ENCODE results near the gene RALGAPB. TPM values are rescaled to one million over a fixed set of nuclear protein-coding genes. Genes with fewer than 3 reads are reported as not detected.
"Not testable (repeated sequence)": the region's sequence is repeated elsewhere in the genome, so short reads cannot be mapped to it uniquely, and the experiment has no call there.

RALGAPB gene
- total RNA-seq, 1 donor from 2014 or later = 36.5 TPM

DNA sequence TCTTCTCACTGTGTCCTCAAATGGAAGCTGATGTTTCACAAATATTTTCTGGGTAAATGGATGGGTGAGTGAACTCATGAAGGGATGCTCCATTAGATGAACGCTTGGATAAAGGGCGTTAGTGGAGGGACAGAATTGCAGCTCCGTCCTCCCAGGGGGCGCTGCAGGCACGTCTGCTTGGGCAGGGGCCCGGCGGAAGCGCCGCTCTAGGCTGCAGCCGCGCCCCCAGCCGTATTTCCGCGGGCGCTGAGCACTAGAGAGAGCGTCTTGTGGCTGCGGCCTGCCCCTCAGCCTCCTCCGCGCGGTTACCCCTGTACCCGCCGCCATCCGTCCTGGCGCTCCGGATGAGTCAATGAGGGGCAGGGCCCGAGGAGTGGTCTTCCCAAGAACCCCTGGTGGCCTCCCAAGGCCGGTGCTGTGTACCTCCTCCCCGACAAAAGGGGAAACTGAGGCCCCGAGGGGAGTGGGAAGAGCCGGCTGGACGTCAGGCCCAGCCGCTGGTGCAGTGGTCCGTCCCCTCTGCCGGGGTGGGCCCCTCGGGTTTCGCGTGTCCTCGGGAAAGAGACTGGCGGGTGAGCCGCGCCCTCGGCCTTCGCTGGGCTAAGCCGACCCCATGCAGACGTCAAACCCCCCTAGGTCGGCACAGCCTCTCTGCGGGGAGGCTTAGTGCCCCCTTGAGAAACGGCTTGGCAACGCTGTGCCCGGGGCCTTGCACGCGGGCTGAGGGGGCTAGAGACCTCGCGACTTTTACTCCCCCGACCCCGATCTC lies 26.0 kb upstream of the RALGAPB start:
- peak; percentile 91 for DNase-seq (ENCODE audit: low spot score)

DNA sequence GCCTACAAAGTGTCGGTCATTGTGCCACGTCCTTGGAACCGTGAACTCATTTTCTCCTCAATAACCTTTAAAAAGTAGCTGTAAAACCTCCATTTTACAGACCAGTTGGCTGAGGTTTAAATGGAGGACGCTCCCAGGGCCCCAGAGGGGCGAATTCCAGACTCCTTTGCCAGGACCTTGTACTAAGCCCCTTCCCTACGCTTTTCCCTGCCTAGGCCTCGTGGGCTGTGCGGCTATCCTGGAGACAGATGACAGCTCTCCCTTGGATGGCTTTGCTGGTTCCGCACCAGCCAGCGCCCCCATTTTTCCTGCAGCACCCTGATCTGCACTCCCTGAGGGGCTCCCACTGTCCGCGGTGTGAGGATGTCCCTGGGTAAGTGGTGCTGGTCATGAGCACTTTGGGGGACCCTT lies 25.4 kb upstream of the RALGAPB start:
- no peak for DNase-seq (ENCODE audit: low spot score)

DNA sequence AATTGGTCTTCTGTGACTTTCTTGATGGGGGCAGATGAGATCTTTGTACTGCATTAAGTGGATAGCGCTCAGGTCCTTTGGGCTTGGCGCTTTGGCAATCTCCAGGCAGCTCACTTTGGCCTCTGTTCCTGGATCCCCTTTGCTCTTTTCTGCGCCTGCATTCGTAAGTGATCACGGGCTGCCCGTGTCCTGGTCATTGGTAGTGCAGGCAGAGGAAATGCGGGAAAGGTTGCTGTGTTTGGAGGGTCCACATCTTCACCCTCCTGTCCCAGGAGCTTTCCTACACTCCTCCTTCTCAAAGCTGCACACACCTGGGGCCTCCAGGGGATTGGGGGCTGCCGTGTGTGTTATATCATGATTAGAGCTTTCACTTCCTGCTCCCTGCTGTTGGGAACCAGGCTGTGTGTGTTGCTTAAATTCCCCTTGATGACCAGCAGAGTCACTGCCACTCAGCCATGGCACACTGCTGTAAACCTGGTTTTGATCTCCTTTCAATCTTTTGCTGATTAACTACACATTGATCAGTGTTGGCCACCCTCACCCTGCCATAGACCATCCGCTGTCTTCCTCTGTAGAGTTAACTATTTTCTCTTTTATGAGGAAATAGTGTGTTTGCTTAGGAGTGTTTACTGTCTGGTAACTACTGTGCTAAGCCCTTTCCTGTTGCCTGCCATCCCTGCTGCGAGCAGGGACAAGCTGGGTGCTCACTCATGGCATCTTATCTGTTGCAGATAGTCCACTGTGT lies 24.5 kb upstream of the RALGAPB start:
- no peak for DNase-seq (ENCODE audit: low spot score)

DNA sequence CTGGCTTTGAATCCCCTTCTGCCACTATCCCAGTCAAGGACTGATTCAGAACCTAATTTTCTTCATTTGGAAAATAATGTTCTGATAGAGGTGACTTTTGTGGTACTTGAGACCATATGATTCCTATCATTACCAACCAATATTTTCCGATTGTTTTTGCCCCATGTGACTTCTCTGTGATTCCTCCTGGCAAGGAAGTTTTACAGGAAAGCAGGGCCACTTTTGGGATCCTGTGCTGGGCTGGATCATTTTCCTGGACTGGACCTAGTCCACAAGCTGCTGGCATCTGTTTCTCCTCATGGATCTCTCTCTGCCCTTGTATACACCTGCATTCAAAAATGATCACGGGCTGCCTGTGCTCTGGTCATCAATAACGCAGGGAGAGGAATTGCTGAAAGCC lies 23.6 kb upstream of the RALGAPB start:
- no peak for DNase-seq (ENCODE audit: low spot score)

DNA sequence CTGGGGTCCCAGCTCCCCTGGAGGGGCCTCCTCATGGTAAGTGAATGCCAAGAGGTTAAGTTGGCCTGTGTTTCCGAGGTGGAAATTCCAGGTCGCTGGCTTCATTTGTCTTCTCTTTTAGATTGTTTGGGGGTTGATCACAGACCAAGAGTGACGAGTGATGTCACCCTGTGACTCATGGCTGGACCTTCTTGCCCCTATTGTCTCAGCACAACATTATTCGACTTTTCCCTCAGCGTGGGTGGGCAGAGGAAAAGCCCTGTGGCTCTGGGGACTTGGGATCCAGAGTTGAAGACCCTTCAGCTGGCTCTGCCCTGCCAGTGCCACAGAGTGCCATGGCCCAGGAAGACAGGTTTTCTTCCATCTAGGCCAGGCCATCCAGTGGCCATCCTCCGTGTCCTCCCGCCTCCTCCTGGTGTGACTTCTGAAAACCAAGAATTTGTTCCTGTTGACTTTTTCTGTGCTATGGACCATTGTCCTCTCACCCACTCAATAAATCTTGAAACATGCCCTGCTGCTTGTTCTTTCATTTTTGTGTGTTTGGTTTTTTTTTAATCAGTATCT lies 22.1 kb upstream of the RALGAPB start:
- no peak for DNase-seq (ENCODE audit: low spot score)

DNA sequence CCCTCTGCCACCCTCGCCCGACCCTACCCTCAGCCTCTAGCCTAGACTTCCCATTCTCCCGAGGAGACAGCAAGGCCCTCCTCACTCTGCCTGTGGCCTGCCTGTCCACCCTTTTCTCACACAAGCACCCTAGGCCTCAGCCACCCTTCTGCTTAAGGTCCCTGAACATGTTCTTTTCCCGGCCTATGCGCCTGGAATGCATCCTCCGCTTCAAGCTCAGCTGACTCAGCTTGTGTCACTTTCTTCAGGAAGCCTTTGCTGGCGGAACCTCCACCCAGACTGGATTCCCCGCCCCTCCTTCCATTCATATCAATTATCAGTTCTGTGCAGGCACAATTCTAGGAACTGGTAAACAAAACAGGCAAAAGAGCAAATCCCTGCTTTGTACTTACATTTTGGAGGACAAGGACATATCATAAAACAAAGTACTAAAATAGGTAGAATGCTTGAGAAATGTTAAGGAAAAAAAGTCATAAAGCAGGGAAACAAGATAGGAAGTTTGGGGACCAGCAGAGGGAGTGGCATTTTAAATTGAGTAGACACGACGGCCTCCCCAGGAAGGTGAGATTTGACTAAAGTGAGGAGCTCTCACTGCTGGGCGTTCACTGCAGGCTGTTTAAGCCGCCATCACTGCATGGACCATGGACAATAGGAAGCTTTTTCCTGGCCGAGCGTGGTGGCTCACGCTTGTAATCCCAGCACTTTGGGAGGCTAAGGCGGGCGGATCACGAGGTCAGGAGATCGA lies 19.6 kb upstream of the RALGAPB start:
- DNase-seq (ENCODE audit: low spot score) = no peak

DNA sequence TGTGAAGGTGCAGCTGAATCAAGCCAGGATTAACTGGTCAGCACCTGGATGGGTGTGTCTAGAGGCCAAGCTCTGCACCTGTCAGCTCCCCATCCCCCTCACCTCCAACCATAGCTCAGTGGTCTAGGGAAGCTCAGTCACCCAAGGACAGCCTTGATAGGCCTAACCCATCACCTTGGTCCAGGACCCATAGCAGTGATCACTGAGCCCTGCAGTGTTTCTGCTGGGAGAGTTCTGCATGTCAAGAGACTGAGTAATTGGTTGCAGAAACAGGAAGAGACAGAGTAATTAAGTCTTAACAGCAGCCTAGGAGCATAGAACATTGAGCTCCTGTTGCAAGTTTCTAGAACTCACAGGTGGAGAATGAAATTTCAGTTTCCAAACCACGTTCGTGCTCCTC lies 18.7 kb upstream of the RALGAPB start:
- DNase-seq (ENCODE audit: low spot score) = no peak

DNA sequence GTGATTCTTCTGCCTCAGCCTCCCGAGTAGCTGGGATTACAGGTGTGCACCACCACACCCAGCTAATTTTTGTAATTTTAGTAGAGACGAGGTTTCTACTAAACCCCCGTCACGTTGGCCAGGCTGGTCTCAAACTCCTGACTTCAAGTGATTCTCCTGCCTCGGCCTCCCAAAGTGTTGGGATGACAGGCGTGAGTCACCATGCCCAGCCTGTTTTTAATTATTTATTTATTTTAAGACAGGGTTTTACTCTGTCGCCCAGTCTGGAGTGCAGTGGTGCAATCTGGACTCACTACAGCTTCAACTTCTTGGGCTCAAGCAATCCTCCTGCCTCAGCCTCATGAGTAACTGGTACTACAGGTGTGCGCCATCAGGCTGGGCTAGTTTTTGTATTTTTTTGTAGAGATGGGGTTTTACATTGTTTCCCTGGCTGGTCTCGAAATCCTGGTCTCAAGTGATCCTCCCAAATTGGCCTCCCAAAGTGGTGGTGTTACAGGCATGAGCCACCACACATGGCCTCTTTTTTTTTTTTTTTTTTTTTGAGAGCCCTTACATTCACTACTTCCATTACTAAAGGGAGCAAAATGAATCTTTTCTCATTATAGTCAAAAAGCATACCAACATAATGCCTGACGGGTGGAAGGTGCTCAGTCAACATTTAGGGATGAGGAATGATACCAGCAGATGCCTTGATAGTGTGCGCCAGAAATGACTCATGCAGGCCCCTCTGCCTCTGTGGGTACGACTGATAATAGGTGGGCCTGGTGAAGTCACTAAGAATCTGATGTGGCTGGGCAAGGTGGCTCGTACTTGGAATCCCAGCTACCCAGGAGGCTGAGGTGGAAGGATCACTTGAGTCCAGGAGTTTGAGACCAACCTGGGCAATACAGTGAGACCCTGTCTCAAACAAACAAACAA lies 17.8 kb upstream of the RALGAPB start:
- no peak for DNase-seq (ENCODE audit: low spot score)

DNA sequence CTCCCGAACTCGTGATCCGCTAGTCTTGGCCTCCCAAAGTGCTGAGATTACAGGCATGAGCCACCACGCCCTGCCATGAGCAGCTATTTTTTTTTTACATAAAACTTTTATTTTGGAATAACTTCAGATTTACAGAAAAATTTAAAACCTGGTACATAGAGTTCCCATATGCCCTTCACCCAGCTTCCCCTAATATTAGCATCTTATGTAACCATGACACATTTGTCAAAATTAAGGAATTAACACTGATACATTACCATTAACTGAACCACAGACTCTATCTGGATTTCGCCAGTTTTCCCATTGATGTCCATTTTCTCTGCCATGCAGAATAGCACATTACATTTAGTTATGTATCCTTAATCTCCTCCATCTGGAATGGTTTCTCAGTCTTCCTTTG lies 14.3 kb upstream of the RALGAPB start:
- DNase-seq (ENCODE audit: low spot score) = no peak

DNA sequence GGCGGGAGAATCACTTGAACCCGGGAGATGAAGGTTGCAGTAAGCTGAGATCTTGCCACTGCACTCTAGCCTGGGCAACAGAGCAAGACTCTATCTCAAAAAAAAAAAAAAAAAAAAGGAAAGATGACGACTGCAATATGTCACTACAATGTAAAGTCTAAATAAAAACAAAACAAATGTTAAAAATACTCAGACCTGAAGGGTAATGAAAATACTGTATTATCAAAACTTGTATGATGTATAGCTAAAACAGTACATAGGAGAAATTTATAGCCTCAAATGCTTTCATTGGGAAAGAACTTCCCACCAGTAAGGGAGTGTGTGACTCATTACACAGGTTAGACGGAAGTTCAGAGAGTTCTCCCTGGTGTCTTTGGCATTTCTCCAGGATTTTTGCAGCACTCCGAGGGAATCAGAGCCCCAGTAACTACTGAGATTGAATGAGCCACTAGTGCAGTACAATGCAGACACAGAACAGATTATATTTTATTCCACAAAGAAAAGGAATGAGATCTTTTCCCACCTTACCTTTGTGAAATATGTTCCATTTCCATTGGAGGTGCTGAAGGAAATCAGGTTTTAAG lies 12.5 kb upstream of the RALGAPB start:
- peak; percentile 63 for DNase-seq (ENCODE audit: low spot score)

DNA sequence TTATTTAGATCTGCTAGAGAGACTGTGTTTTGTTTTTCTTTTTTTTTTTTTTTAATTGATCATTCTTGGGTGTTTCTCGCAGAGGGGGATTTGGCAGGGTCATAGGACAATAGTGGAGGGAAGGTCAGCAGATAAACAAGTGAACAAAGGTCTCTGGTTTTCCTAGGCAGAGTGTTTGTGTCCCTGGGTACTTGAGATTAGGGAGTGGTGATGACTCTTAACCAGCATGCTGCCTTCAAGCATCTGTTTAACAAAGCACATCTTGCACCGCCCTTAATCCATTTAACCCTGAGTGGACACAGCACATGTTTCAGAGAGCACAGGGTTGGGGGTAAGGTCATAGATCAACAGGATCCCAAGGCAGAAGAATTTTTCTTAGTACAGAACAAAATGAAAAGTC lies 12.0 kb upstream of the RALGAPB start:
- DNase-seq (ENCODE audit: low spot score) = not testable (repeated sequence)

DNA sequence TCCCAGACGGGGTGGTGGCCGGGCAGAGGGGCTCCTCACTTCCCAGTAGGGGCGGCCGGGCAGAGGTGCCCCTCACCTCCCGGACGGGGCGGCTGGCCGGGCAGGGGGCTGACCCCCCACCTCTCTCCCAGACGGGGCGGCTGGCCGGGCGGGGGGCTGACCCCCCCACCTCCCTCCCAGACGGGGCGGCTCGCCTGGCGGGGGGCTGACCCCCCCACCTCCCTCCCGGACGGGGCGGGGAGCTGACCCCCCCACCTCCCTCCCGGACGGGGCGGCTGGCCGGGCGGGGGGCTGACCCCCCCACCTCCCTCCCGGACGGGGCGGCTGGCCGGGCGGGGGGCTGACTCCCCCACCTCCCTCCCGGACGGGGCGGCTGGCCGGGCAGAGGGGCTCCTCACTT lies 11.5 kb upstream of the RALGAPB start:
- not testable (repeated sequence) for DNase-seq (ENCODE audit: low spot score)

DNA sequence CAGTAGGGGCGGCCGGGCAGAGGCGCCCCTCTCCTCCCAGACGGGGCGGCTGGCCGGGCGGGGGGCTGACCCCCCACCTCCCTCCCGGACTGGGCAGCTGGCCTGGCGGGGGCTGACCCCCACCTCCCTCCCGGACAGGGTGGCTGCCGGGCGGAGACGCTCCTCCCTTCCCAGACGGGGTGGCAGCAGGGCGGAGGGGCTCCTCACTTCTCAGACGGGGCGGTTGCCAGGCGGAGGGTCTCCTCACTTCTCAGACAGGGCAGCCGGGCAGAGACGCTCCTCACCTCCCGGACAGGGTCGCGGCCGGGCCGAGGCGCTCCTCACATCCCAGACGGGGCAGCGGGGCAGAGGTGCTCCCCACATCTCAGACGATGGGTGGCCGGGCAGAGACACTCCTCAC lies 11.1 kb upstream of the RALGAPB start:
- DNase-seq (ENCODE audit: low spot score) = not testable (repeated sequence)

DNA sequence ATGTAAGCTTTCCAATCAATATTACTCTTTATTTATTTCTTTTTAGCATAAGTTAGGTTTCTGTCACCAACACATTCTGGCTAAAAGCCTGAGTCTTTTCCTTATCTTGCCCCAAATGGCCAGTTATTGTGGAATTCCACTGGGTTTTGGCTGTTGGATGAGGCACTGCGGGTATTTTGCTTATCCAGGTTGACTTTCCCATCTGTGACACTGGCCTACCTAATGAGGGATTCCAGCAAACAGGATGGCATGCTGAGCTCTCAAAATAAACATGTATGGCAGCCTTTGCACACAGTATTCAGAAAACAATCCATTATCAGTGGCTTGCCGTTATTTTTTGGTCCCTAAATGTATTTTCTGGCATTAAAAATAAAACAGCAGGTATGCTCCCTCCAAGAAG lies 6.5 kb upstream of the RALGAPB start:
- DNase-seq (ENCODE audit: low spot score) = no peak

DNA sequence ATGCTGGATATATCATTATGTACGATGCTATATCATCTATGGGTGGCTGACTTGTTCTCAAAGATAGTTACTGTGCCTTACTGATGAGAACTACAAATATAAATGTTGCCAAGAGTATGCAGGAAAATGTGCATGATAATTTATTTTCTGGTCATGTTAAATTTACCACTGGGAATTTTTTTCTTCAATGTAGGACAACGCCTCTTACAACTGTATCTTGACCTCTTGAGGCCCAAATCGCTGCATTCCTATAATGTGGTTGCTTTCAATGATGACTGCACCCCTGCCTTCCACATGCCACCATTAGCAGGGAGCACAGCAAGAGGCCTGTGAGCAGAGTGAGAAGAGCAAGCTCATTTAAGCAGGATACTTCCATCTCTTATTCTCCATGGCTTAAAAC lies 5.7 kb upstream of the RALGAPB start:
- DNase-seq (ENCODE audit: low spot score) = no peak

DNA sequence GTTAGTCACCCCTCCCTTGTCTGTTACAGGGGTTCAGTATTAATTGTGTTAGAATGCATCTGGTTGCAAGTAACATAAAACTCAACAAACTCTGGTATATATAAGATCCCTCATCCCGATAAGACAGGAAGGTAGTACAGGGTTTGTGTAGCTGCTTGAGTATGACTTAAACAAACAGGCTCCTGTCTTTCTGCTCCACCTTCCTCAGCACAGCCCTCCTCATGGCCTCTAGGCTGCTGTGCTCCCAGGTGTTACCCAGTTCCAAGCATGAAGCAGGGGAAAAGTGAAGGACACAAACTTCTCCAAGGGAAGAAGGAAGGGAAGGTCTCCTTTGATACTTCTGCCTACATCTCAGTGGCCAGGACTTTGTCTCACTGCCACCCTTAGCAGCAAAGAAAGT lies 1.4 kb upstream of the RALGAPB start:
- no peak for DNase-seq (ENCODE audit: low spot score)

DNA sequence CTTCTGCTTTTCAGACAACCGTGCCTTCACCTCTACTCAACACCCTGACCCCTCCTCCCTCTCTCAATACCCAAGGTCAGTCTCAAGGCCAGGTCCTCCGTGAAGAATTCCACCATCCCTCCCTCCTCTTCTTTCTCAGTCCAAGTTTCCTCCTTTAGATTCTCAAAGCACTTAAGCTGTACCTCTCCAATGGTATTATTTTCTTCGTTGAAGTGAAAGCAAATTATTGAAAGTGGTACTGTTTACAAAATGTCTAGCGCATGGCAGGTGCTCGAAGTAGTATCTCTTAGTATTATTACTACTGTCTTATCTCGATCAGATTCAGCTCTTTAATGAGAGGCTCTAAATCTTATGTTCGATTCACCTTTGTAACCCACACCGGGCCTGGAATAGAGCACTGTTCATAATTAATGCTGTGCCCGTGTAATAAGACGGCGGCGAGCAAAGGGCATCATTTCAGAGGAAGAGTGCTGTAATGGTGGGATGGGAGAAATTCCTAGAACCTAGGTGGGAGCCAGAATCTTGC lies 593 bp upstream of the RALGAPB start:
- DNase-seq (ENCODE audit: low spot score) = no peak

DNA sequence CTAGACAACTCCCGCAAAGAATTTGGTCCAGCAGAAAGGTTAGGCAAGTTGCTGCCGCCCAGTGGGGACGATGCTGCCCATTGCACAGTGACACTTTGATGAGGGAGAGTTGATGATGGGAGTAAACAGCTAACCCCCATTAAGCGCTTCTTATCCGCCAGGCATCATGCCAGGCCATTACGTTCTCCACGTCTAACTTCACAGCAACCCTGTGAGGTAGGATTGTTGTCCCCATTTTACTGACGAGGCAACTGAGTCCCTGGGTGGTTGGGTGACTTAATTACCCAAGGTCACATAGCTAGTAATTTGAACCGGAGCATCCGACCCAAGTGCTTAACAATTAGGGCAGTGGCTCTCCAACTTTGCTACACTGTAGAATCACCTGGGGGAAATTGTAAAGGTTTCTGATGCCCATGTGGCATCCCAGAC lies 738 bp downstream of the RALGAPB start:
- no peak for DNase-seq (ENCODE audit: low spot score)

DNA sequence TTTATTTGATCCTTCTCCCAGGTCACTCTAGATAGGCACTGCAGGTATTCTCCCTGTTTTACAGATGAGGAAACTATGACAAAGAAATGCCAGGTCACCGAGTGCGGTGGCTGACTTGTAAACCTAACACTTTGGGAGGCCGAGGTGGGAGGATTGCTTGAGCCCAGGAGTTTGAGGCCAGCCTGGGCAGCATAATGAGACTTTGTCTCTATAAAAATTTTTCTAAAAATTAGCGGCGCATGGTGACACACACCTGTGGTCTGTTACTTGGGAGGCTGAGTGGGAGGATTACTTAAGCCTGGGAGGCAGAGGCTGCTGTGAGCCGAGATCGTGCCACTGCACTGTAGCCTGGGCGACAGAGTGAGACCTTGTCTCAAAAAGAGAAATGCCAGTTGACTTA lies 5.1 kb downstream of the RALGAPB start:
- DNase-seq (ENCODE audit: low spot score) = no peak

DNA sequence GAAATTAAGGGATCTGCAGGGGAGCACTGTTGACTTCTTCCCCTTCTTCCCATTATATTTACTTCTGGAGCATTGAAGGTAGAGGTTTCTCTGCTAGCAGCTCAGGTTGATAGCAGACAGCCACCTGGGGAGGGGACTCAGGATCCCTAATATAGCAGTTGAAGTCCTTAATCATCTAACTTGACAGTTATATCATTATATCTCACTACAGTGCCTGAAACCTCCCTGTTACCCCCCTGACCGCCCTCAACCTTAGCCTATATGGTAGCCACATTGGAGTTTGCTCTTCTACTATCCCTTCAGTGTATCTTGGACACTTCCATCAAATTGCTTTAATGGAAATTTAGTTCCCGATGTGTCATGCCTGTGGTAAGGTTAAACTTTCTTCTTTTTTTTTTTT lies 7.0 kb downstream of the RALGAPB start:
- no peak for DNase-seq (ENCODE audit: low spot score)

DNA sequence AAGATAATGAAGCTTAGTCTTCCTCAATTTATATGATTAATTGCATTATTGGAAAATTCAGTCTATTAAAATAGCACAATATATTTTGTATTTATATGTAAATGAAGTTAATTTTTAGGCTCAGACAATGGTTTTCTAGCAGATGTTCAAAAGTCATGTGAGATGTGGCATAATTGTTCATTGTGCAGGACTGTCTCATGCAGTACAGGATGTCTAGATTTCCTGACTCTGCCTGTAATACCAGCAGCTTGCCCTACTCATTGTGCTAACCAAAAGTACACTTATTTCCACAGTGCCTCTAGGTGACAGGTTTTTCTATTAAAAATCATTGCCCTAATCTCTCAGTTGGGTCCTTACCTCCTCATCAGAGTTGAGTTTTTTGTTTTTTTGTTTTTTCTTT lies 12.4 kb downstream of the RALGAPB start:
- DNase-seq (ENCODE audit: low spot score) = no peak

All from mucosa of gallbladder (tissue), 1 donor.